NCI-H1092 treated with DMSO at 0.1 percent for 48 hours (cell line): ENCODE results near the gene PUDP.

Source experiments
- DNase-seq: peaks from one replicate; lab custom pipeline; 2025; lab: John Stamatoyannopoulos, UW

The PUDP gene

DNA sequence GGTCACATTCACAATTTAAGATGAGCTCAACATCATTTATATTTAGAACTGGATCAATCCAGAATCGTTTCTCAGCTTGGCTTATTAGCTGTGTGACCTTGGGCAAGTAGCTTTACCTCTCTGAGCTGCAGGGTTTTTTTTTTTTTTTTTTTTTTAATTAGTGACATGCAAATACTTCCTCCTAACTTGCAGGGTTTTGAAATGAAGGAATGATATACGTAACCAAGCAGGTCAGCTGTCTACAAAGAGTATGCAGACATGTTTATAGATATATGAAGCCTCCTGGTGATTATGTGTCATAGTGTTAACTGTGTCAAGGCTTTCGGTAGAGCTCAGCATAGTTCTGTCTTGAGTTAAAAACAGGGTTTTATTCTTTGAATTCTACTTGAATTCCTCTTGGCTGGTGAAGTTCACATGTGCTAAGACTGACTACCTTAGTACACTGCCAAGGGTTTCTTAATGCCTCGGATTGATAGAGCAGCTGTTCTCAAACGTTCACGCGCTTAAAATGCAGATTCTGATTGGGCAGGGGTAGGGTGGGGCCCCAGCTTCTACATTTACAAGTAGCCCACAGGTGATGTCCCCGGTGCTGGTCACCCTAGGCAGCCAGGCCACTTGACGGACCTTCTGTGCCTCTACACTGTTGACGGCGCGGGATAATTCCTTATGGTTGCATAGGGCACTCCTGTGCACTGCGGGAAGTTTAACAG, 1.1 kb downstream of the PUDP start:
- DNase-seq, result no peak

DNA sequence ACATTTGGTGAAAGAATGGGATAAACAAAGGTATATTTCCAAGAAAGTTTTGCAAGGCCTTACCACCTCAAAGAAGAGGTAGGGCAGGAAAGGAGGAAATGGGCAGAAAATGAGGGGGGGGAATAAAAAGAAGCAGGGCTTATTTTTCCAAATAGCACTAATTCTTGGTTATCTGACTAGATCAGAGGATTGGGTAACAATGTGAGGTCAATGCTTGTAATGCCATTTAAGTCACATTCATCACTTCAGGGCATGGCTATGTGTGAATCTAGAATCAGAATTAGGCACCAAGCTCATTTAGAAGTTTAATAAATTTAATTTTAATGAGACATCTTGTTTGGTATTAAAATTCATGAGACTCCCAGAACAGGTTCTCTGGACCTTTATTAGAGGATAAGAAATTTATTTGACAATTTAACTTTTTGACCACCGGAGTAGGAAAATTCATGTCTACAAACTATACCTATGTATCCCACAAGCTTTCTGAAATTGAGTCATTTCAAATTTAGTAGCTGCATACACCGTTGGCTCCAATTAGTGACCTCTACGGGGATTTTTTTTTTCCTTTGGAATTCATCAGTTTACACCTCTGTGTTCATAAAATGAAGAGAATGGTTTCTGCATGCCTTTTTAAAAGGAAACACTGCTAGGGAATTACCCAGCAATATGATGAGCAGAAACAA, 1.8 kb downstream of the PUDP start:
- no peak for DNase-seq

DNA sequence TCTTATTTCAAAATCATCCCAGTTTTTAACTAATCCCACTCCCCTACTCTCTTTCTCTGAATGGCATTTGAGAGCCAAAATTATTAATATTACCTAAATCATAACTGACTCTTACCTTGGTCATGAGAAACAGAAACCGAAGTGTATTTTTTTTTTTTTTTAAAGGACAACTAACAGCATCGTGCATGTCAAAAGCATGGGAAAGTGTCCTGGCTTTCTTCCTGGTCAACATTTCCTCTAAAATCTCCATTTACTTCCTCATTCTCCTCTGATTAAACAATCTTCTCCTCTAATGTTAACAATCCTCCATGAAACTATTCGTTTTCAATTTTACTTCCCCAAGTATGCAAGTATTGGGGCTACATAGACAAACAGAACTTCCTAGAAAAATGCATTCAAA, 2.5 kb downstream of the PUDP start:
- no peak for DNase-seq

DNA sequence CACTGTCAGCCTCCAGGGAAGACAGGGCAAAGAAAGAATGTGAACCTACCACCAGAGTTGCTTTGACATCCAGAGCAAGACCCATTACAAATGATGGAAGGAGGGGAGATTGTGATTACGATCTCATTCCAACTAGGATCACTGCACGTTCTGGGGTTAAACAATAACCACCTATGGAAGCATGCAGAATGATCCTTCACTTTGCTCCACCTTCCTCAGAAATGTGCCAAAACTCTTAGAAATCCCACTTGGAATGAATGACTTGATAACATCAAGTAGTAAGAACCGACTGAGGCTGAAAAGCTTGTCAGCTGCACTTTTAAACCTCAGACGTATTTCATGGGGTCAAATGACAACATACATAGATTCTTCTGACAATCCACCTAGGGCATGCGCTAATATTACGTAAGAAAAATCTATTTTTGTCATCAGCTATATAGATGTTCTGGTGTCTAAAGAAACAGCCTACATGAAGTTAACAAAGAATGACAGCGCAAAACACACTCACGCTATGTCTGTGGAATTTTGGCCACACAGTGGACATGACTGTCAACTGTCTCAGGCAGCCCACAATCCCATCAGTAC, 3.9 kb downstream of the PUDP start:
- no peak for DNase-seq

DNA sequence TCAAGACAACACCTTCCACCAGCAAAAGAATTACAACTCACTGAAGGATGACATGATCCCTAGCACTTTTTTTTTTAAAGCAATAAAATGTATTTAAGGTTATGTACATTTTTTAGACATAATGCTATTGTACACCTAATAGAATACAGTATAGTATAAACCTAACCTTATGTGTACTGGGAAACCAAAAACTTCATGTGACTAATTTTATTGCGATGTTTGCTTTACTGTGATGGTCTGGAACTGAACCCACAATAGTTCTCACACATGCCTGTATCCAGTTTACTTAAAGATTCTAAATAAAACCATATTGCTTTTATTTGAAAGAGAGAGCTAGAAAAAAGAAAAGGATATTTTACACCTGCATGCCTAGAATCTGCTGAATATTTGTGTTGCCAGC, 4.9 kb downstream of the PUDP start:
- no peak for DNase-seq

DNA sequence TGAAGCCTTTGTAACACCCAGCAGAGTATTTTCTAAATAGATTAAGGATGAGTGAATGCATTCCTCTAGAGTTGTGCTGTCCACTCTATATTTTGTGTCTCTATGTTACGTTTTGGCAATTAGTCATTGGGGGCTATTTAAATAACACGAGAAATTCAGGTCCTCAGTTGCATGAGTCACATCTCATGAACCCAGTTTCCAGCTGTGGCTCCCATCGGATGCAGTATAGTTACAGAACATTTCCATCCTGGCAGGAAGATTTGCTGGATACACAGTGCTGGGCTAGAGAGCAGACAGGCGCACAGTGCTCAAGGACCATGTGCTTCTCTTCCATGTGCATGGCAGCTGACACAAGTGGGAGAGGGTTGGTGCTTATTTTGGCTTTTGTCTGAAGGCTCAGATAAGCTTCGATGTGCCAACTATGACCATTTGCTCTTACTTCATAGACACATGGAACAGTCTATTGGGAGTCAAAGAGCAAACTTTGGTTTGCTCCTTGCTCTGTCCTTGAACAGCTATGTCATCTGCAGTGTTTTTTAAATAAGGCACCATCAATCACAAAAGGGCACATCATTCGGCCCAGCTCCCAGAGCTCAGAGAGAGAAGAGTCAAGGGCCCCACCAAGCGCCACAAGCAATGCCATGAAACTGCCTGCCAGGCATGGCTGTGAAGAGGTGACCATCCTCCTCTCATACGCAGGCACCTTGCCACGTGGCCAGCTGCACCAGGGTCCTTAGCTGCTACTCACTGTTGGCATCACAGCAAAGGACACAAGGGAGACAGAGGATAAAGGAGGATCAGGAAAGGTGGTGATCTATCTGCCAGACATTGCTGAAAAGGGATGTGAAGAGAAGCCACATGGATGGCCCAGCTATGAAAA, 8.5 kb downstream of the PUDP start:
- DNase-seq, result no peak

DNA sequence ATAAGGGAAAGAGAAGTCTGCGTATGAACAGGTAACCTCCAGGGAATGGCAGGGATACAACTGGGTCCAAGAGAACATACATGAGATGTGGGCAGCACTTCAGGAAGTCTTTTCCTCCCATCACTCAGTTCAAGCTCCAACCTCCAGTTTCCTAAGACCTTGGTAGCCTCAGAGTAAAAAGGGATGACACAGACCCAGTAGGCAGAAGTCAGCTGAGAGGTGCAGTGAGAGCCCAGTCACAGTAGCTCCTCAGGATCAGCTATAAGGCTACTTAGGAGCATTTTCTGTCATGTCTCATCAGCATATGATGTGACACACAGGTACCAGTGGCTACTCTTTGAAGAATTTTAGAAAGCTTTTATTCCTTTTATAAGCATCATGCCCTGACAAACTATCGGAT, 13.0 kb downstream of the PUDP start:
- no peak for DNase-seq

DNA sequence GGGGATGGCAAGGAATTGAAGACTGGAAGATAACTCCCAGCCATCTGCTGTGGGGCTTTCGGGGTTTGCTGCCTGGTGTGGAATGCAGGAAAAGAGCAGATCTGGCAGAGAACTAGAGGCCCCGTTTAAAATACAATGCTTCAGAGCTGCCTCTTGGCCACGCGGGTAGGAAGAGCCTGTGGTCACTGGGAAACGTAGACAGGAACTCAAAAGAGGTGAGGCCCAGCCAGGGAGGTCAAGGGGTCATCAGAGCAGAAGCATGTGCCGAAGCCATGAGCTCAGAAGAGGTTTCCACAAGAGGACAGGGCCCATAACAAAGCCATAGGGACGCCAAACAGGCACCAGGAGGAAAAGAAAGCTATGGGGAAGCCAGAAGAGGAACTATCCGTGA, 14.9 kb downstream of the PUDP start:
- DNase-seq, result no peak

DNA sequence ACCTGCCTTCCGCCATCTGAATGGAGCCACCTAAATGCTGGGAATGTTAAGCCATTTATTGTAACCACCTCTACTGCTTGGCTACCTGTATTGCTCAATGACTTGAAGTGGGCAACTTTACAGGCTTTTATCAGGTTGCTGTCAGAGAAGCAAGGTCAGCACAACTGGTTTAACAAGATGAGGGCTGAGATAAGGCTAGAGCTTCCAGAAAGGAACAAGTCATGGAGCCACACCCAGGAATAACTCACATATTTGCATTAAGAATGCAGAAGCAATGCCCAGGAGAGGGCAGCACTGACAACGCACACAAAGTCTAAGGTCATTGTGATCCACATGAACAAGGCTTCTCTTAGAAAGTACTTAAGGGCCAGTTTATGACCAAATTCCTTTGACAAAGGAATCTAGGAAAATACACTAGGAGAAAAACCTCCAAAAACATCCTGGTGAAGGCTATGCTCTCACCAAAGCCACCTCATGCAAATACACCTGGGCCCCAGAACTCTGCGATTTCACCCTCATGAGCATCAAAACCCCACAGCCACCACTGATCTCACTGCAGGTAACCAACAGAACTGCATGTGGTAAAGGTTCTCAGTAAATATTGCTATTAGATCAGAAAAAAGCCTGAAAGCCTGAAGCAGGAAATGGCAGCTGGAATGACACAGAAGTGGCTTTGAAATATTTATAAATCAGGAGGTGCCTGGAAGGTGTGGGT, 15.5 kb downstream of the PUDP start:
- no peak for DNase-seq

DNA sequence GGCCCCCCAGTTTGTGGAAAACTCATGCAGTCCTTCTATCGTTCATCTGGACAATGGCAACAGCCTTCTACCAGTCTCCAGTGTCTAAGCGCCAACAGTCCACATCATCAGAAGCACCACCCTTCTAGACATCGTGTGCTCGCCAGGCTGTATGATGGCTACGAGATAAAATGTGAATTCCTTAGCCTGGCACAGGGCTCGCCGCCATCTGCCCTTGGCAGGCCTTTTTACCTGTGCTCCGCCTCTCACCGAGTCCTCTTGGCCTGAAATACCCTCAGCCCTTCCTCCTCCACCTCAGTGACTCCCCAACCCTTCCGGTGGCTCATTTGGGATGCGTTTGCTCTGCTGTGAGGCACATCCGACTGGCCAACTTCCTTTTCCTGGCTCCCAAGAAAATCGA, 16.3 kb downstream of the PUDP start:
- no peak for DNase-seq

DNA sequence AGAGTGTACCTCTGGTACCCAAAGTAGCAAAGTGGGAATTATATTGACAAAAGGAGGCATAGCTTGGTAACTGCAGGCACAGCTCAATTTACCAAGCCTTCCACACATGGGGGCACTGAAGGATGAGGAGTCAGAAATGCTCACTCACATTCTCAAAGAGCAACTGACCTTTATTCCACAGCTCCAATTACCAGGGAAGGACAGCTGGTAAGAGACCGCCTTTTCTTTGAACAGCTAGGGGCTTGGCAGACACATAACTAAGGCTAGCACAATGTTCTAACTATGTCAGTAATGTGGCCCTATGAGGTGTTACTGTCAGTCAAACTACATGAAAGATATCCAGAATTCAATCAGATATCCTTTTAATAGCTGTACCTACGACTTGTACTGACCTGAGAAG, 20.9 kb downstream of the PUDP start:
- DNase-seq, result no peak

DNA sequence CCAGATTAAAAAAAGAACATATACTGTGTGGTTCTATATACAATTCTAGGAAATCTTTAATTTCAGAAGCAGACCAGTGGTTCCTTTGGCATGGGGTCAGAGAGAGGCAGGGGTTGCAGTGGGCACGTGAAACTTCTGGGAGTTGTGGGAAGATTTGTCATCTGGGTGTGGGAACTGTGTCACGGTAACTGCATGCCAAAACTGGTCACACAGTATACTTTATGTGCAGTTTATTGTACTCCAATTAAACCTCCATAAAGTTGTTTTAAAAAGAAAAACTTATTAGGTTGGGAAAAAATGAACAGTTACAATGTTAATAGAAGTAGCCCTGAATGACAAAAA, 27.1 kb downstream of the PUDP start:
- DNase-seq, result no peak

DNA sequence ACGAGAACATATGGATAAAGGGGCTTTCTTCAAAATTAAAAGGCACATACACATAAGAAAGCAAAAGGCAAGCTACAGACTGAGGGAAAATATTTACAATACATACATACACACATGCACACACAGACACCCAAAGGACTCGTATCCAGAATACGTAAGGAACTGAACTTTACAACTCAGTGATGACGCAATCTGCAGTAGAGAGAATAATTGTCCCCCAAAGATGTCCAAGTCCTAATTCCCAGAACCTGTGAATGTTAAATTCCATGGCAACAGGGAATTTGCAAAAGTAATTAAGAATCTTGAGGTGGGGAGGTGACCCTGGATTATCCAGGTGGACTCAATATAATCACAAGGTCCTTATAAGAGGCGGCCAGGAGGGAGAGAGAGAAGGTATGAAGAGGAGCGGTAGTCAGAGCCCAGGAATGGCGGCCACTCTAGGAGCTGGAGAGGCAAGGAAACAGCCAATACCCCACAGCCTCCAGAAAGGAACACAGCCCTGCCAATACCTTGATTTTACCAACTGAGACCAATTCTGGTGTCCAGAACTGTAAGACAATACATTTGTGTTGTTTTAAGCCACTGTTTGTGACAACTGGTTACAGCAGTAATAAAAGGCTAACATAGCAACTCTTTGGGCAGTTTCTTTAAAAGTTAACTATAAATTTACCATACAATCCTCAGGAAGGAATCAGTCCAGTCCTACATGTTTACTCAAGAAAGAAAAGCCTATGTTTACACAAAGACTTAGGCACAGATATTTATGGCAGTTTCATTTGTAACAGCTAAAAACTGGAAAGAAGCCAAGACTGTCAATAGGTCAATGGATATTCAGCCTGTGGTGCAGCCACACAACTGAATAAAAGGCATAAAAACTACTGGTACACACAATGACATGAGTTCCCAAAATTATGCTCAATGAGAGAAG, 27.7 kb downstream of the PUDP start:
- peak; percentile 42 for DNase-seq

DNA sequence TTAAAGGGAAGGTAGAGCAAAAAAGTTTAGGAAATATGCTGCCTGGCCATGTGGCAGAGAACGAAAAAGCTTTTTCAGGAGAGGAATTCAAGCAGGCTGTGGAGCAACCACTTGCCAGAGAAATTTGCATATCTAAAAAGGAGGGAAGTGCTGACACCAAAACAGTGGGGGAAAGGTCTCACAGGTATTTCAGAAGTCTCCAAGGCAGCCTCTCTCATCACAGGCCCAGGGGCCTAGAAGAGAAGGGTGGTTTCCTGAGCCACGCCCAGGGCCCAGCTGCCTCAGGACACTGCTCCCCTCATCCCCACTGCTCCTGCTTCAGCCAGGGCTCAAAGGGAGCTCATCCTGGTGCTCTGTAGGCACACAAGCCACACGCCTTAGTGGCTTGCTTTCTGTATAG, 30.4 kb downstream of the PUDP start:
- no peak for DNase-seq

DNA sequence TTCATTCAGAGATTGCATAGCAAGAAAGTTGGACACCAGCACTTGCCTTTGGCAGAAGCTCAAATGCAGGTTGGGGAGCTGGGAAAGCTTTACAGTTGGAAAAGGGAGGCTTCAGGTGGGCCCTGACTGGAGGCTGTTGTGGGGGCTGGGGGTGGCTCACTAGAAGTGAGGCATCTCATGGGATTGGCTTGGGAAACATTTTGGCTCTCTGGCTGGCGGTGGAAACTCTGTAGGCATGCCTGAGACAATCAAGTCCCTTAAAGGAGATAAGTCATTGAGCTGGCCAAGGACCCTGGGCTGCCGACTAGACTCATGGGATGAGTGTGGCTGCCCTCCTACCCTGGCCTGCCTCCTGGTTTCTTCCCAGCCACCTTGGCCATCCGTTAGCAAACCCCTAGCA, 31.9 kb downstream of the PUDP start:
- no peak for DNase-seq

DNA sequence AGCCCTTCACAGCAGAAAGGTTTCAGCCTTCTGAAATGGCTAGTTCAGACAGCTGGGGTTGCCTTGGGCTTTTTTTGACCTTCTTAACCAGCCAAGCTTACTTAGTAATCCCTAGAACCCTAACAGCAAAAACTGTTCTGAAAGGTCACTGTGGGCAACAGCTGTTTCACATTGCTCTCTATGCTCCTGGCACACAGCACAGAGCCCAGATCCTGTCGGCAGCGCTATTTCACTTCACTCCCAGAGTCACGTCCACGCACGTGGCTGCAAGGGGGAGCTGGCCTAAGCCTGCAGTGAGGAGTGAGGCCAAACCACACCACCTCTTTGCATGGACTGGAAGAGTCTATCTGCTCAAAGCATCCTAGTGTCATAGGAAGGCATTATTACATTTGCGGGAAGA, 32.4 kb downstream of the PUDP start:
- no peak for DNase-seq

DNA sequence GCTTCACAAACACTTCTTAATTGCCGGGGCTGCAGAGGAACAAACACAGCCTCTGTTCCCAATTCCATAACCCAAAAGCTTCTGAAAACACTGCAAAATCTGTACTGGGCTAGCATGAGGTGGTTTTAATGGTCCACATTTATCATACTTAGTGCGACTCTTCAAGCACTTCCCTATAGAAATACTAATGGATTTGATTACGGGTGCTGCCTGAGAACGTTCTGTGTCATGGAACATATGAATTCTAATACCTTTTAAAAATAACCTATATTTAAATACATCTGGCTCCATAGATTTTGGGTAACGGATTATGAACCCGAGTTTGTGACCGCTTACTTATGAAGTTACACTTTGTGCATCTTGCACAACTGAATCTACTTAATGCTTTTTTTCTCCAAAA, 35.9 kb downstream of the PUDP start:
- no peak for DNase-seq

DNA sequence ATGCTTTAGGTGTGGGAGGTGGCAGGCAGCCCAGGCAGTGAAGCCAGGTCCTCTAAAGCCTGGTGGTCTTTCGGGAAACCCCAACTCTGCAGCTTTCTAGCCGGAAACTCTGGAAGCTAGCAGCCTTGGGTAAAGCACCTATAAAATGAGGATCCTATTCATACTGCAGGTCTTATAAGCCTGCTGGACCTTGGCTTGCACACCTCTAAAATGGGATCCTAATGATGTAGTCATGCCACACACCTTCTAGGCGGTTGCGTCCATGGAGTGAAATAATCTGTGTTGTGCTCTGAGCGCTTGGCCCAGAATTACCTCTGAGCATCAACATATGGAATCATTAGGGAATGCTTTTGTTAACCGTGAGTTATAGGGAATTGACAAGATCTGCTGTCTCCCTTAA, 36.4 kb downstream of the PUDP start:
- no peak for DNase-seq

DNA sequence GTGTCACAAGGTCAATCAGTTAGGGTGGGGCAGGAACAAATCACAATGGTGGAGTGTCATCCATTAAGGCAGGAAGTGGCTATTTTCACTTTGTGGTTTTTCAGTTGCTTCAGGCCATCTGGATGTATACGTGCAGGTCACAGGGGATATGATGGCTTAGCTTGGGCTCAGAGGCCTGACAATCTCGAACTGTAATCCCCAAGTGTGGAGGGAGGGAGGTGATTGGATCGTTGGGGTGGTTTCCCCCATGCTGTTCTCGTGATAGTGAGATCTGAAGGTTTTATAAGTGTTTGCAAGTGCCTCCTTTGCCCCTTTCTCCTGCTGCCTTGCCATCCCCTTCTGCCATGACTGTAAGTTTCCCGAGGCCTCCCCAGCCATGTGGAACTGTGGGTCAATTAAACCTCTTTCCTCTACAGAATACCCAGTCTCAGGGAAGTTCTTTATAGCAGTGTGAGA, 37.1 kb downstream of the PUDP start:
- DNase-seq, result no peak

DNA sequence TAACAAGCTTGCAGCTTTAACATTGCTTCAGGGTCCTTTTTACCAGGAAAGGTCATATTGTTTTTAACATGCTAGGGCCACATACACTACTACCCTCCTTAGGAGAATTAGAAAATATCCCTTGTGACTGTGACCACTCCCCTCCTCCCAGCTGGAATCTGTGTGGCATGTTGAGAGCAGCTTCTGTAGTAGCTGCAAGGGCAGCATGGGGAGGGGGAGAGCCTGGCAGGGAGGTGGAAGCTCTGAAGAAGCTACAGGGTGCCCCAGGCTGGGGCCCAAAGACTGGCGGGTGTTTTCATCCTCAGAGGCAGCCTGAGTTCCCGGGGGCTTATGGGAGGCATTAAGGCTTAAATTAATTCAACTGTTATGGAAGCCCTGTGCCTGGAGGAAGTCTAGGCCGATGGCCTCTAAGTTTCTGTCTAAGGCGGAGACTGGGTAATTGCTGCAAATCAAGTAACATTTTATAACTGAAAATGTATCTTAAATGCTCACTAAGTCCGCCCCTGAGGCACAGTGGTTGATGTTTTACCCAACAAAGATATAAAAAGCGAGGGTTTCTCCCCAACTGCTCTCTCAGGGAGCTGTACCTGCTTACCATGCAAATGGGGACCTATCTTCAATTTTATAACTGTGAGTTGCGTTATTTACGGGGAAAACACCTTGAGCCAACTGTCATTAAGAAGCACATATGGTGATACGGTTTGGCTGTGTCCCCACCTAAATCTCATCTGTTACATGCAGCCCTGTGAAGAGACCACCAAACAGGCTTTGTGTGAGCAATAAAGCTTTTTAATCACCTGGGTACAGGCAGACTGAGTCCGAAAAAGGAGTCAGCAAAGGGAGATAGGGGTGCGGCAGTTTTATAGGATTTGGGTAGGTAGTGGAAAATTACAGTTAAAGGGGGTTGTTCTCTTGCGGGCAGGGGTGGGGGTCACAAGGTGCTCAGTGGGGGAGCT, 37.8 kb downstream of the PUDP start:
- no peak for DNase-seq
